ENCODE measurements around the gene ETDC. TPM values are rescaled to one million over a fixed set of nuclear protein-coding genes. Genes with fewer than 3 reads are reported as not detected.

The ETDC gene
- polyA plus RNA-seq, 1 donor = not detected

GRCh38 chrX:135345107-135345589 is 35.9 kb downstream of the ETDC start:
- peak; percentile 30 for DNase-seq

- no peak for DNase-seq
Measured at GRCh38 chrX:135346975-135347374, 37.7 kb downstream of the ETDC start.

- no peak for DNase-seq
Measured at GRCh38 chrX:135347381-135348016, 38.2 kb downstream of the ETDC start.

DNA sequence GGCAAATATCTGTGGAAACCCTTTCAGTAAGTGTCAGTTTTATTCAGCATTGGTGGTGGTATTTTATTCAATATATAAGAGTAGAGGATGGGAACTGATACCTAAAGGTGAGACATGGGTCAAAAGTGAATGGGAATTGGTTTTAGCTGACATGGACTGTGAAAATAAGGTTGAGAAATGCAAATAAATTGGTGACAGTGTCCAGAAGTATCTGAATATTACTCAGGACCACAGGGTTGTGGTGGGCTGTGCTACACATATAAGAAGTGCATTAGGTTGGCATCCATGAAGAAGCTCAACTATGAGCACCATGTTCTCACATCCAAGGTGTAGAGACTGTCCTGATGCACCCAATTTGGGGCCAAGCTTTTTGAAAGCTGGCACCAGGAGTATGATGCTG is 45.0 kb downstream of the ETDC start:
- DNase-seq = no peak

Other genes with a start within 250 kb of the ETDC start
- 6.4 TPM for gene SMIM10L2B, start 210.8 kb upstream of the ETDC start, polyA plus RNA-seq (ENCODE audit: insufficient read length)
- not detected for gene ETDB, start 189.0 kb upstream of the ETDC start, polyA plus RNA-seq (ENCODE audit: insufficient read length)
- gene CT55, start 138.1 kb upstream of the ETDC start, polyA plus RNA-seq (ENCODE audit: insufficient read length) = 0.10 TPM
- gene ETDA, start 57.4 kb upstream of the ETDC start, polyA plus RNA-seq (ENCODE audit: insufficient read length) = not detected
- 24.0 TPM for gene ZNF75D, start 34.6 kb downstream of the ETDC start, polyA plus RNA-seq (ENCODE audit: insufficient read length)
- 15.8 TPM for gene ZNF449, start 35.3 kb downstream of the ETDC start, polyA plus RNA-seq (ENCODE audit: insufficient read length)
- 10.4 TPM for gene SMIM10L2A, start 112.5 kb downstream of the ETDC start, polyA plus RNA-seq (ENCODE audit: insufficient read length)
- 32.2 TPM for gene INTS6L, start 211.2 kb downstream of the ETDC start, polyA plus RNA-seq (ENCODE audit: insufficient read length)

Measured in left kidney (tissue), 2 donors.